AG09319 (cell line): ENCODE results near the gene MYNN.

Experiments used
- DNase-seq: peaks from one replicate; pipeline ENCODE4 v3.0.0-alpha.2; 2010; ENCODE audit warnings: low read depth; ENCODE audit errors: extremely low read depth
- CTCF ChIP-seq: IDR thresholded peaks from 2 replicates; pipeline ENCODE4 v1.5.1; 2011; ENCODE audit warnings: low read depth, mild to moderate bottlenecking, inconsistent platforms, low read length, moderate library complexity

MYNN gene

GRCh38 chr3:169780742-169781141 lies 7.5 kb downstream of the MYNN start:
- no peak for TF ChIP-seq CTCF
- no peak for DNase-seq

GRCh38 chr3:169781209-169781855 lies 8.1 kb downstream of the MYNN start:
- no peak for DNase-seq
- no peak for TF ChIP-seq CTCF

- TF ChIP-seq CTCF = no peak
- no peak for DNase-seq
Measured at GRCh38 chr3:169787120-169787519, 13.9 kb downstream of the MYNN start.

GRCh38 chr3:169787791-169788190 lies 14.6 kb downstream of the MYNN start:
- no peak for DNase-seq
- TF ChIP-seq CTCF = no peak

- TF ChIP-seq CTCF = no peak
Measured at GRCh38 chr3:169790219-169790618, 17.0 kb downstream of the MYNN start.

GRCh38 chr3:169790687-169791429 lies 17.7 kb downstream of the MYNN start:
- DNase-seq = no peak

More at GRCh38 chr3:169790219-169790618, 17.0 kb downstream of the MYNN start:
- DNase-seq = no peak

More at GRCh38 chr3:169790687-169791429, 17.7 kb downstream of the MYNN start:
- TF ChIP-seq CTCF = no peak
